ENCODE measurements around the gene PGBD4. TPM values are rescaled to one million over a fixed set of nuclear protein-coding genes. Genes with fewer than 3 reads are reported as not detected.

The PGBD4 gene
- total RNA-seq, 1 donor from 2014 or later: 1.9 TPM

DNA sequence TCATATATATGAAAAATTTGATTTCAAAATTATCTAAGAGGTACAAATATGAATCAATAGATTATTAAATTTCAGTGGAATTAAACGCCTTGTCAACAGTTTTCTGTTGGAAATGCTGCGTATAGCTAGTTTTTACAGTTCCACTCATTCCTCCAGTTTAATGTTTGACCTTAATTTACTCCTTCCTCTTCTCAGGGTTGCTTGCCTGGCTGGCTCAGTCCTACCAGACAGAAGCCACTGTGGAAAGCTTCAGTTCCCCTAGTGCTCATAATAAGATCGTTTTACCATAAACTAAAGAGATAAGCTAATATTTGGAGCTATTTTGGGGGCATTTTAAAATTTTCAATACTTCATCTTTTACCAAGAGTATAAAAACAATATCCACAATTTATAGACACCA, 23.0 kb upstream of the PGBD4 start:
- DNase-seq (ENCODE audit: low read depth, low spot score): no peak
- Mint-ChIP-seq H3K4me1 (no peaks in the 10 kb centered on the region), H3K4me3 (no peak overlapping the region), H3K9me3 (no peaks in the 10 kb centered on the region), H3K27ac (ENCODE audit: unreplicated experiment) (no peak overlapping the region), H3K36me3 (ENCODE audit: low read depth) (no peaks in the 10 kb centered on the region), H3K27me3 (ENCODE audit: low read depth) (no peaks in the 10 kb centered on the region)
- TF ChIP-seq CTCF (conservative IDR thresholded peaks at IDR 0.05): no peak

GRCh38 chr15:34079904-34080303, 22.0 kb upstream of the PGBD4 start:
- Mint-ChIP-seq H3K4me1 (no peaks in the 10 kb centered on the region), H3K27ac (ENCODE audit: unreplicated experiment) (no peak overlapping the region), H3K4me3 (no peak overlapping the region), H3K9me3 (no peaks in the 10 kb centered on the region), H3K27me3 (ENCODE audit: low read depth) (no peaks in the 10 kb centered on the region), H3K36me3 (ENCODE audit: low read depth) (no peaks in the 10 kb centered on the region)
- no peak for TF ChIP-seq CTCF (conservative IDR thresholded peaks at IDR 0.05)
- DNase-seq (ENCODE audit: low read depth, low spot score): no peak

DNA sequence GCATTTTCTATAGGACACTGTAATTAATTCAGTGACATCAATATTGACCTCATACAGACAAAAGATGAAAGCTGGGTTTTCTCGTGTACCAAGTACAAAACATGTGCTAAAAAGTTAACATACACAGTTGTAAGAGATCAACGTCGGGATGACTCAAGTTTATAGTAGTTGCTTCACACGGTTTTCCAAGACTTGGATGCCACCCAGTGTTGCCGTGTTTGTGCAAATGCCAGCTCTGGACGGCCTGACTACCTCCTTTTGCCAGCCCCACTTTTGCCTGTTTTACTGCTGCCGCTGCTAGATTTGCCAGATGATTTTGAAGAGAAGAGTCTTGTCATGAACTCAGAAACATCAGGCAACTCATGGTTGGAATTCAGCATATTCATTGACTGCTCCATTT, 17.8 kb upstream of the PGBD4 start:
- no peak overlapping the region for H3K4me3 Mint-ChIP-seq
- TF ChIP-seq CTCF (conservative IDR thresholded peaks at IDR 0.05): no peak
- no peak for DNase-seq (ENCODE audit: low read depth, low spot score)
- peaks cover 3% of the 10 kb centered on the region for H3K36me3 Mint-ChIP-seq (ENCODE audit: low read depth)
- H3K9me3 Mint-ChIP-seq: no peaks in the 10 kb centered on the region
- peak overlapping the region; percentile 72 for H3K27ac Mint-ChIP-seq (ENCODE audit: unreplicated experiment)
- no peaks in the 10 kb centered on the region for H3K27me3 Mint-ChIP-seq (ENCODE audit: low read depth)
- no peaks in the 10 kb centered on the region for H3K4me1 Mint-ChIP-seq

DNA sequence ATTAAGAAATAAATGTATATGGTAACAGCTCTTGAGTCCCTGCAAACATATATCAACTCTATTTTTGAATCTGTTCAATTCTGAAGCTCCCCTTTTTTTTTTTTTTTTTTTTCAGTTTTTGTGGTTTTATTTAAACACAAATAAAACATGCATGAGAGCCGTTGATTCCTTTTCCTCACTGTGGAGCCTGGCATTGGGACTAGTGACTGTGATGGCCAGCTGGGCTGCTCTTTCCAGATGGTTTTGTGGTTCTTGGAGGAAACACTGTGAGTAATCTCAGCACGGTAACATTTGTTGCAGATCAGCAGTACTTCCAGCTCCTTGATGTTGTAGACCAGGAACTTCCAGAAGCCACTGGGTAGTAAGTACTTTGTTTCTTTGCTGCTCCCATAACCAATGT, 16.1 kb upstream of the PGBD4 start:
- H3K9me3 Mint-ChIP-seq: no peaks in the 10 kb centered on the region
- no peaks in the 10 kb centered on the region for H3K27me3 Mint-ChIP-seq (ENCODE audit: low read depth)
- no peaks in the 10 kb centered on the region for H3K4me1 Mint-ChIP-seq
- H3K4me3 Mint-ChIP-seq: no peak overlapping the region
- peaks cover 3% of the 10 kb centered on the region for H3K36me3 Mint-ChIP-seq (ENCODE audit: low read depth)
- no peak overlapping the region for H3K27ac Mint-ChIP-seq (ENCODE audit: unreplicated experiment)
- no peak for TF ChIP-seq CTCF (conservative IDR thresholded peaks at IDR 0.05)
- no peak for DNase-seq (ENCODE audit: low read depth, low spot score)

- peak overlapping the region; percentile 92 for H3K4me3 Mint-ChIP-seq
- H3K27me3 Mint-ChIP-seq (ENCODE audit: low read depth): no peaks in the 10 kb centered on the region
- H3K4me1 Mint-ChIP-seq: peaks cover 35% of the 10 kb centered on the region
- no peak overlapping the region for H3K27ac Mint-ChIP-seq (ENCODE audit: unreplicated experiment)
- H3K36me3 Mint-ChIP-seq (ENCODE audit: low read depth): peaks cover 3% of the 10 kb centered on the region
- H3K9me3 Mint-ChIP-seq: no peaks in the 10 kb centered on the region
- no peak for DNase-seq (ENCODE audit: low read depth, low spot score)
- no peak for TF ChIP-seq CTCF (conservative IDR thresholded peaks at IDR 0.05)
Measured at GRCh38 chr15:34099914-34100313, 2.0 kb upstream of the PGBD4 start.

Measured in neural crest cell (in vitro differentiated cells).